HepG2 (cell line): ENCODE measurements around the gene NYAP1. TPM values are rescaled to one million over a fixed set of nuclear protein-coding genes. Genes with fewer than 3 reads are reported as not detected.

Source experiments
- BHLHE40 ChIP-seq: IDR thresholded peaks from 2 replicates; pipeline ENCODE4 v1.6.1; 2011; ENCODE audit warnings: low read length, improper control_type of control experiment
- CEBPG ChIP-seq: IDR thresholded peaks from 2 replicates; pipeline ENCODE4 v1.6.1; 2016
- EHMT2 ChIP-seq: fragments of 200-600 bp; sonication (generic); IDR thresholded peaks from 2 replicates; pipeline ENCODE4 v1.7.0; 2017; ENCODE audit warnings: antibody characterized with exemption, low read depth, low read length, borderline replicate concordance
- JARID2 ChIP-seq: sonication (generic); formaldehyde crosslinking; IDR thresholded peaks from 2 replicates; pipeline ENCODE4 v1.8.1; 2023; ENCODE audit warnings: missing genetic modification reagents, inconsistent platforms; ENCODE audit not compliant: insufficient replicate concordance
- KLF15 ChIP-seq: sonication (generic); formaldehyde crosslinking; IDR thresholded peaks from 2 replicates; pipeline ENCODE4 v1.8.1; 2023; ENCODE audit warnings: borderline replicate concordance, mild to moderate bottlenecking, inconsistent platforms, missing genetic modification reagents, mixed read lengths
- NR1H2 ChIP-seq: sonication (generic); formaldehyde crosslinking; IDR thresholded peaks from 2 replicates; pipeline ENCODE4 v1.8.1; 2022; ENCODE audit warnings: low read depth, missing genetic modification reagents, borderline replicate concordance
- PAF1 ChIP-seq: IDR thresholded peaks from 2 replicates; pipeline ENCODE4 v1.6.1; 2016; ENCODE audit warnings: missing genetic modification reagents, missing compliant biosample characterization
- PHB2 ChIP-seq: fragments of 450-650 bp; IDR thresholded peaks from 2 replicates; pipeline ENCODE4 v1.6.1; 2018; ENCODE audit not compliant: partially characterized antibody
- POLR2AphosphoS2 ChIP-seq: IDR thresholded peaks from 2 replicates; pipeline ENCODE4 v1.6.1; 2011; ENCODE audit warnings: low read depth, low read length, improper control_type of control experiment
- U2AF1 ChIP-seq: fragments of 200-400 bp; formaldehyde crosslinking; optimal IDR thresholded peaks from 2 replicates; pipeline ENCODE3; 2017; ENCODE audit warnings: mild to moderate bottlenecking, low read depth, low read length
- ZBTB7A ChIP-seq: sonication (generic); formaldehyde crosslinking; IDR thresholded peaks from 2 replicates; pipeline ENCODE4 v1.8.0; 2022; ENCODE audit warnings: mild to moderate bottlenecking, missing genetic modification reagents
- ZNF101 ChIP-seq: sonication (generic); formaldehyde crosslinking; IDR thresholded peaks from 2 replicates; pipeline ENCODE4 v1.4.0; 2020; ENCODE audit warnings: mild to moderate bottlenecking, low read depth, missing genetic modification reagents, borderline replicate concordance
- ZNF432 ChIP-seq: sonication (generic); formaldehyde crosslinking; IDR thresholded peaks from 2 replicates; pipeline ENCODE4 v1.5.0; 2020; ENCODE audit warnings: missing genetic modification reagents, mild to moderate bottlenecking, borderline replicate concordance
- ZNF850 ChIP-seq: sonication (generic); formaldehyde crosslinking; conservative IDR thresholded peaks from 2 replicates; pipeline ENCODE4 v1.9.0; 2021; ENCODE audit warnings: mild to moderate bottlenecking, missing genetic modification reagents
- polyA plus RNA-seq, 8 experiments: library from polyadenylated mRNA; depleted of rRNA in 3 of 8; stranded (reverse) in 7 of 8; unstranded in 1 of 8; fragments of >200 nt; fragmentation: Illumina TruSeq in 4 of 8; extraction: Trizol in 4 of 8; gene quantifications; 2 replicates each; pipeline versions ENCODE4 v1.2.1 to v1.2.3, GENCODE V29; 2011 to 2016; ENCODE audit warnings: low read depth in 4 of 8, missing spikeins in 1 of 8, mixed read lengths in 1 of 8; ENCODE audit not compliant: insufficient read depth in 1 of 8
- total RNA-seq, 5 experiments: library from RNA; depleted of rRNA; stranded (reverse); fragments of >200 nt; fragmentation: Illumina TruSeq; extraction: Trizol; gene quantifications; 2 replicates each; pipeline ENCODE4 v1.2.3, GENCODE V29; 2016; ENCODE audit warnings: low read depth in 1 of 5
- TF ChIP-seq, protein P1 (sequence below): sonication (generic); formaldehyde crosslinking; IDR thresholded peaks from 2 replicates; pipeline ENCODE4 v1.5.0; 2020; ENCODE audit warnings: mild to moderate bottlenecking, missing genetic modification reagents
- TF ChIP-seq, protein P2 (sequence below): sonication (generic); formaldehyde crosslinking; IDR thresholded peaks from 2 replicates; pipeline ENCODE4 v1.4.0; 2020; ENCODE audit warnings: mild to moderate bottlenecking, missing genetic modification reagents
- TF ChIP-seq, protein P3 (sequence below): sonication (generic); formaldehyde crosslinking; IDR thresholded peaks from 2 replicates; pipeline ENCODE4 v1.5.1; 2020; ENCODE audit warnings: missing genetic modification reagents, mild to moderate bottlenecking, borderline replicate concordance
- TF ChIP-seq, protein P4 (sequence below): sonication (generic); formaldehyde crosslinking; IDR thresholded peaks from 2 replicates; pipeline ENCODE4 v1.4.0; 2020; ENCODE audit warnings: missing genetic modification reagents

NYAP1 gene
- total and polyA plus RNA-seq, 2 of the 13 experiments (the other 11 are each of a cell fraction or from before 2014, with no cell fraction given) = 0.15 to 0.46 TPM

DNA sequence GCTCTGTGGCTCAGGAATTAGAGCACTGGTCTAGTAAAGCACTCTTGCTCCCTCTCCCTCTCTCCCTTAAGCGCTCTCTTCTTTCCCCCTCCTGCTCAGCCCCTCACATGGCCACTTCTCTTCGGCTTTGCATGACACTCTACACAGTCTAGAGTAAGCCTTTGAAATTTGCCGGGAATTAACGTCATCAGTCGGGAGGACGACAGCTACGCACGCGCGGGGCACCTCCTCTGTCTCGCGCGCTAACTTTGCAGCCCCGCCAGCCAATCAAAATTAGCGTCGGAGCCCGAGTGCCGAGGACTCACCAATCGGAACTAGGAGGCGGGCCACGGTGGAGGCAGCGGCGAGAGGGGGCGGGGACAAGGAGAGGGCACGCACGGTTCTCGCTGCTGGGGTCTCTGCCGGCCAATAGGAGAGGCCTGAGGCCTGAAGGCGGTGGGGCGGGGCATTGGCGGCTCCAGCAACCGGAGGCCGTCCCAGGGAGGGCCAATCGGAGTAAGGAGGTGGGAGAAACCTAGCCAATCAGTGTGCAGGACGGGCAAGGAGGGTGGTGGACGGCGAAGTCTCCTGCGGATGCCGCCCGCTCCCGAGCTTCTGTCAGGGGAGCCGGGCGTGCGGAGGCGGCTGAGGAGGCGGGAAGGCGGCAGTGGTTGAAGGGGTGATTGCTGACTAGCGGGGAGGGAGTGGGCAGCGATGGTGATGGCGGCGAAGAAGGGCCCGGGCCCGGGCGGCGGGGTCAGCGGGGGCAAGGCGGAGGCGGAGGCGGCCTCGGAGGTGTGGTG, 55.1 kb downstream of the NYAP1 start, which contains the start of gene AGFG2 (continued):
- TF ChIP-seq, protein P1, sequence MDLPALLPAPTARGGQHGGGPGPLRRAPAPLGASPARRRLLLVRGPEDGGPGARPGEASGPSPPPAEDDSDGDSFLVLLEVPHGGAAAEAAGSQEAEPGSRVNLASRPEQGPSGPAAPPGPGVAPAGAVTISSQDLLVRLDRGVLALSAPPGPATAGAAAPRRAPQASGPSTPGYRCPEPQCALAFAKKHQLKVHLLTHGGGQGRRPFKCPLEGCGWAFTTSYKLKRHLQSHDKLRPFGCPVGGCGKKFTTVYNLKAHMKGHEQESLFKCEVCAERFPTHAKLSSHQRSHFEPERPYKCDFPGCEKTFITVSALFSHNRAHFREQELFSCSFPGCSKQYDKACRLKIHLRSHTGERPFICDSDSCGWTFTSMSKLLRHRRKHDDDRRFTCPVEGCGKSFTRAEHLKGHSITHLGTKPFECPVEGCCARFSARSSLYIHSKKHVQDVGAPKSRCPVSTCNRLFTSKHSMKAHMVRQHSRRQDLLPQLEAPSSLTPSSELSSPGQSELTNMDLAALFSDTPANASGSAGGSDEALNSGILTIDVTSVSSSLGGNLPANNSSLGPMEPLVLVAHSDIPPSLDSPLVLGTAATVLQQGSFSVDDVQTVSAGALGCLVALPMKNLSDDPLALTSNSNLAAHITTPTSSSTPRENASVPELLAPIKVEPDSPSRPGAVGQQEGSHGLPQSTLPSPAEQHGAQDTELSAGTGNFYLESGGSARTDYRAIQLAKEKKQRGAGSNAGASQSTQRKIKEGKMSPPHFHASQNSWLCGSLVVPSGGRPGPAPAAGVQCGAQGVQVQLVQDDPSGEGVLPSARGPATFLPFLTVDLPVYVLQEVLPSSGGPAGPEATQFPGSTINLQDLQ (CRISPR knock-in tag) = no peak
- TF ChIP-seq, protein P2, sequence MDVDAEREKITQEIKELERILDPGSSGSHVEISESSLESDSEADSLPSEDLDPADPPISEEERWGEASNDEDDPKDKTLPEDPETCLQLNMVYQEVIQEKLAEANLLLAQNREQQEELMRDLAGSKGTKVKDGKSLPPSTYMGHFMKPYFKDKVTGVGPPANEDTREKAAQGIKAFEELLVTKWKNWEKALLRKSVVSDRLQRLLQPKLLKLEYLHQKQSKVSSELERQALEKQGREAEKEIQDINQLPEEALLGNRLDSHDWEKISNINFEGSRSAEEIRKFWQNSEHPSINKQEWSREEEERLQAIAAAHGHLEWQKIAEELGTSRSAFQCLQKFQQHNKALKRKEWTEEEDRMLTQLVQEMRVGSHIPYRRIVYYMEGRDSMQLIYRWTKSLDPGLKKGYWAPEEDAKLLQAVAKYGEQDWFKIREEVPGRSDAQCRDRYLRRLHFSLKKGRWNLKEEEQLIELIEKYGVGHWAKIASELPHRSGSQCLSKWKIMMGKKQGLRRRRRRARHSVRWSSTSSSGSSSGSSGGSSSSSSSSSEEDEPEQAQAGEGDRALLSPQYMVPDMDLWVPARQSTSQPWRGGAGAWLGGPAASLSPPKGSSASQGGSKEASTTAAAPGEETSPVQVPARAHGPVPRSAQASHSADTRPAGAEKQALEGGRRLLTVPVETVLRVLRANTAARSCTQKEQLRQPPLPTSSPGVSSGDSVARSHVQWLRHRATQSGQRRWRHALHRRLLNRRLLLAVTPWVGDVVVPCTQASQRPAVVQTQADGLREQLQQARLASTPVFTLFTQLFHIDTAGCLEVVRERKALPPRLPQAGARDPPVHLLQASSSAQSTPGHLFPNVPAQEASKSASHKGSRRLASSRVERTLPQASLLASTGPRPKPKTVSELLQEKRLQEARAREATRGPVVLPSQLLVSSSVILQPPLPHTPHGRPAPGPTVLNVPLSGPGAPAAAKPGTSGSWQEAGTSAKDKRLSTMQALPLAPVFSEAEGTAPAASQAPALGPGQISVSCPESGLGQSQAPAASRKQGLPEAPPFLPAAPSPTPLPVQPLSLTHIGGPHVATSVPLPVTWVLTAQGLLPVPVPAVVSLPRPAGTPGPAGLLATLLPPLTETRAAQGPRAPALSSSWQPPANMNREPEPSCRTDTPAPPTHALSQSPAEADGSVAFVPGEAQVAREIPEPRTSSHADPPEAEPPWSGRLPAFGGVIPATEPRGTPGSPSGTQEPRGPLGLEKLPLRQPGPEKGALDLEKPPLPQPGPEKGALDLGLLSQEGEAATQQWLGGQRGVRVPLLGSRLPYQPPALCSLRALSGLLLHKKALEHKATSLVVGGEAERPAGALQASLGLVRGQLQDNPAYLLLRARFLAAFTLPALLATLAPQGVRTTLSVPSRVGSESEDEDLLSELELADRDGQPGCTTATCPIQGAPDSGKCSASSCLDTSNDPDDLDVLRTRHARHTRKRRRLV (CRISPR knock-in tag) = peak; percentile 41; the same call in 1 of the 2 replicates
- TF ChIP-seq PAF1 (CRISPR knock-in tag) = no peak
- TF ChIP-seq BHLHE40 = peak; percentile 76
- TF ChIP-seq, protein P3, sequence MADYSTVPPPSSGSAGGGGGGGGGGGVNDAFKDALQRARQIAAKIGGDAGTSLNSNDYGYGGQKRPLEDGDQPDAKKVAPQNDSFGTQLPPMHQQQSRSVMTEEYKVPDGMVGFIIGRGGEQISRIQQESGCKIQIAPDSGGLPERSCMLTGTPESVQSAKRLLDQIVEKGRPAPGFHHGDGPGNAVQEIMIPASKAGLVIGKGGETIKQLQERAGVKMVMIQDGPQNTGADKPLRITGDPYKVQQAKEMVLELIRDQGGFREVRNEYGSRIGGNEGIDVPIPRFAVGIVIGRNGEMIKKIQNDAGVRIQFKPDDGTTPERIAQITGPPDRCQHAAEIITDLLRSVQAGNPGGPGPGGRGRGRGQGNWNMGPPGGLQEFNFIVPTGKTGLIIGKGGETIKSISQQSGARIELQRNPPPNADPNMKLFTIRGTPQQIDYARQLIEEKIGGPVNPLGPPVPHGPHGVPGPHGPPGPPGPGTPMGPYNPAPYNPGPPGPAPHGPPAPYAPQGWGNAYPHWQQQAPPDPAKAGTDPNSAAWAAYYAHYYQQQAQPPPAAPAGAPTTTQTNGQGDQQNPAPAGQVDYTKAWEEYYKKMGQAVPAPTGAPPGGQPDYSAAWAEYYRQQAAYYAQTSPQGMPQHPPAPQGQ = no peak
- TF ChIP-seq, protein P4, sequence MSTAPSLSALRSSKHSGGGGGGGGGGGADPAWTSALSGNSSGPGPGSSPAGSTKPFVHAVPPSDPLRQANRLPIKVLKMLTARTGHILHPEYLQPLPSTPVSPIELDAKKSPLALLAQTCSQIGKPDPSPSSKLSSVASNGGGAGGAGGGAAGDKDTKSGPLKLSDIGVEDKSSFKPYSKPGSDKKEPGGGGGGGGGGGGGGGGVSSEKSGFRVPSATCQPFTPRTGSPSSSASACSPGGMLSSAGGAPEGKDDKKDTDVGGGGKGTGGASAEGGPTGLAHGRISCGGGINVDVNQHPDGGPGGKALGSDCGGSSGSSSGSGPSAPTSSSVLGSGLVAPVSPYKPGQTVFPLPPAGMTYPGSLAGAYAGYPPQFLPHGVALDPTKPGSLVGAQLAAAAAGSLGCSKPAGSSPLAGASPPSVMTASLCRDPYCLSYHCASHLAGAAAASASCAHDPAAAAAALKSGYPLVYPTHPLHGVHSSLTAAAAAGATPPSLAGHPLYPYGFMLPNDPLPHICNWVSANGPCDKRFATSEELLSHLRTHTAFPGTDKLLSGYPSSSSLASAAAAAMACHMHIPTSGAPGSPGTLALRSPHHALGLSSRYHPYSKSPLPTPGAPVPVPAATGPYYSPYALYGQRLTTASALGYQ (CRISPR knock-in tag) = no peak
- peak; percentile 74; the same call in 1 of the 2 replicates for TF ChIP-seq KLF15 (CRISPR knock-in tag)
- no peak for TF ChIP-seq ZNF850 (CRISPR knock-in tag)
- no peak for TF ChIP-seq PHB2
- TF ChIP-seq ZNF432 (CRISPR knock-in tag) = no peak
- no peak for TF ChIP-seq JARID2 (CRISPR knock-in tag)
- TF ChIP-seq EHMT2 = no peak
- TF ChIP-seq CEBPG (CRISPR knock-in tag) = no peak
- no peak for TF ChIP-seq U2AF1
- no peak for TF ChIP-seq POLR2AphosphoS2
- TF ChIP-seq ZNF101 = no peak
- TF ChIP-seq ZBTB7A (CRISPR knock-in tag) = no peak
- TF ChIP-seq NR1H2 (CRISPR knock-in tag) = no peak
